CD4-positive, alpha-beta T cell (primary cell): ENCODE measurements around the gene ZNF467. TPM values are rescaled to one million over a fixed set of nuclear protein-coding genes. Genes with fewer than 3 reads are reported as not detected.

Experiments
- ATAC-seq: fragments of 200-7000 bp; cut with Tn5 transposase; one replicate; pipeline ENCODE4 v1.10.0; 2022; ENCODE audit warnings: mild to moderate bottlenecking; ENCODE audit not compliant: poor library complexity
- CTCF ChIA-PET: fragments of 350-600 bp; sonication (Branson Sonifier 250); formaldehyde crosslinking; loops from one replicate; lab custom pipeline; 2021; ENCODE audit warnings: antibody characterized with exemption, inconsistent platforms; lab: Charles Lee
- POLR2A ChIA-PET: fragments of 350-600 bp; sonication (Branson Sonifier 250); formaldehyde crosslinking; loops from one replicate; lab custom pipeline; 2021; ENCODE audit warnings: antibody characterized with exemption, inconsistent platforms; lab: Charles Lee
- DNase-seq, 14 experiments: peaks; one replicate each; pipeline ENCODE4 v3.0.0-alpha.2; 2013 to 2020; ENCODE audit warnings: mixed read lengths in 2 of 14
- H3K27ac ChIP-seq, 2 donors: one replicate each; pipeline versions ENCODE4 v1.5.1 to v1.7.0; 2013; ENCODE audit warnings: low read length in 2 of 2, low read depth in 1 of 2, mild to moderate bottlenecking in 1 of 2
- H3K27me3 ChIP-seq, 2 experiments: 1 replicate in 1 of 2; 2 replicates in 1 of 2; pipeline versions ENCODE4 v1.6.1 to v1.7.0; 2013; ENCODE audit warnings: low read length in 2 of 2, control low read depth in 1 of 2, mild to moderate bottlenecking in 1 of 2, moderate library complexity in 1 of 2; ENCODE audit not compliant: insufficient read depth in 2 of 2, control insufficient read depth in 1 of 2
- H3K36me3 ChIP-seq: one replicate; pipeline ENCODE4 v1.6.1; 2013; ENCODE audit warnings: low read length, control low read depth; ENCODE audit not compliant: insufficient read depth
- H3K4me1 ChIP-seq: one replicate; pipeline ENCODE4 v1.6.1; 2013; ENCODE audit warnings: low read length, control low read depth; ENCODE audit not compliant: insufficient read depth
- H3K4me3 ChIP-seq: one replicate; pipeline ENCODE4 v1.5.1; 2013; ENCODE audit warnings: mild to moderate bottlenecking, low read length, moderate library complexity
- H3K9me3 ChIP-seq, 2 experiments: 1 replicate in 1 of 2; 2 replicates in 1 of 2; pipeline versions ENCODE4 v1.6.1 to v1.7.0; 2013; ENCODE audit warnings: low read length in 2 of 2, mild to moderate bottlenecking in 2 of 2, control low read depth in 1 of 2, moderate library complexity in 1 of 2; ENCODE audit not compliant: control insufficient read depth in 1 of 2, insufficient read depth in 1 of 2
- H3K27ac Mint-ChIP-seq: one replicate; pipeline ENCODE4 v1.8.0; 2020; ENCODE audit warnings: mixed read lengths
- H3K27me3 Mint-ChIP-seq: one replicate; pipeline ENCODE4 v1.8.0; 2021; ENCODE audit warnings: mixed read lengths
- H3K36me3 Mint-ChIP-seq: one replicate; pipeline ENCODE4 v1.8.0; 2021; ENCODE audit warnings: low read depth, mixed read lengths
- H3K4me1 Mint-ChIP-seq: one replicate; pipeline ENCODE4 v1.8.0; 2021; ENCODE audit warnings: low read depth, mixed read lengths
- H3K4me3 Mint-ChIP-seq: one replicate; pipeline ENCODE4 v1.8.0; 2020; ENCODE audit warnings: mild to moderate bottlenecking, mixed read lengths
- H3K9me3 Mint-ChIP-seq: one replicate; pipeline ENCODE4 v1.8.0; 2020; ENCODE audit warnings: mixed read lengths
- CTCF ChIP-seq: fragments of 200-600 bp; IDR thresholded peaks from one replicate; pipeline ENCODE4 v1.8.0; 2022; ENCODE audit warnings: antibody characterized with exemption, mild to moderate bottlenecking
- intact Hi-C, 2 experiments: fragments of 100-400 bp; cut with DNase I in 1 of 2; cut with micrococcal nuclease in 1 of 2; formaldehyde crosslinking; loops; one replicate each; pipeline versions ENCODE4 v1.15.1 to v1.9.0; 2023 to 2025; cut with DNase I, micrococcal nuclease
- total RNA-seq, 174 experiments: library from RNA in 2 of 174; stranded (reverse) in 2 of 174; gene quantifications; one replicate each; pipeline ENCODE4 v1.2.3 and lab custom pipeline; 2021 to 2026

Gene ZNF467
- total RNA-seq, 2 experiments from 2014 or later, result 4.1 to 4.3 TPM

- no peak for DNase-seq
- H3K27ac Mint-ChIP-seq, result no peak overlapping the region
- H3K9me3 Mint-ChIP-seq, result no peaks in the 10 kb centered on the region
- no peak for ATAC-seq
- peaks cover 15% of the 10 kb centered on the region for H3K4me1 Mint-ChIP-seq
- ChIA-PET CTCF (no interaction called here), POLR2A (no interaction called here)
- peaks cover 50% of the 10 kb centered on the region for H3K36me3 ChIP-seq
- H3K27me3 Mint-ChIP-seq, result no peaks in the 10 kb centered on the region
- peaks cover 10% of the 10 kb centered on the region for H3K4me1 ChIP-seq
- TF ChIP-seq CTCF, result no peak
- intact Hi-C loops, result no loop called here
- H3K36me3 Mint-ChIP-seq, result peaks cover 55% of the 10 kb centered on the region
- no peak overlapping the region for H3K4me3 Mint-ChIP-seq
- no peaks in the 10 kb centered on the region for H3K27me3 ChIP-seq
- no peak overlapping the region for H3K4me3 ChIP-seq
- no peaks in the 10 kb centered on the region for H3K9me3 ChIP-seq
- no peak overlapping the region for H3K27ac ChIP-seq
Measured at GRCh38 chr7:149720372-149721083, 52.9 kb downstream of the ZNF467 start.

- DNase-seq (no peak), ATAC-seq (no peak)
- Histone ChIP-seq H3K9me3 (no peaks in the 10 kb centered on the region), H3K4me1 (peaks cover 16% of the 10 kb centered on the region), H3K4me3 (no peak overlapping the region), H3K27ac (no peak overlapping the region), H3K36me3 (peaks cover 45% of the 10 kb centered on the region), H3K27me3 (no peaks in the 10 kb centered on the region)
- Mint-ChIP-seq H3K4me1 (peaks cover 21% of the 10 kb centered on the region), H3K27me3 (no peaks in the 10 kb centered on the region), H3K9me3 (no peaks in the 10 kb centered on the region), H3K4me3 (no peak overlapping the region), H3K27ac (no peak overlapping the region), H3K36me3 (peaks cover 53% of the 10 kb centered on the region)
- ChIA-PET POLR2A (no interaction called here), CTCF (no interaction called here)
- intact Hi-C loops, result loop anchor here (5.0 to 10.0 kb wide), 9 partner anchors 52 to 1507 kb away; partner anchors contain the start of genes ABCF2 (in 1 of the 2), ATP6V0E2 (in 1 of the 2), CDK5 (in 1 of the 2) and REPIN1 (in 1 of the 2)
- no peak for TF ChIP-seq CTCF
Measured at GRCh38 chr7:149719912-149720335, 53.5 kb downstream of the ZNF467 start.

GRCh38 chr7:149719050-149719899 lies 54.1 kb downstream of the ZNF467 start:
- DNase-seq (peak in 1 of 14 experiments; percentile 12), ATAC-seq (no peak)
- Histone ChIP-seq H3K9me3 (peaks cover 0 to under 1% of the 10 kb centered on the region in 2 experiments), H3K27me3 (no peaks in the 10 kb centered on the region), H3K4me1 (peaks cover 18% of the 10 kb centered on the region), H3K4me3 (no peak overlapping the region), H3K36me3 (peaks cover 41% of the 10 kb centered on the region), H3K27ac (no peak overlapping the region)
- Mint-ChIP-seq H3K4me1 (peaks cover 21% of the 10 kb centered on the region), H3K9me3 (no peaks in the 10 kb centered on the region), H3K36me3 (peaks cover 52% of the 10 kb centered on the region), H3K27me3 (no peaks in the 10 kb centered on the region), H3K4me3 (no peak overlapping the region), H3K27ac (no peak overlapping the region)
- no peak for TF ChIP-seq CTCF
- intact Hi-C loops, result loop anchor here (5.0 to 10.0 kb wide), 9 partner anchors 53 to 1508 kb away; partner anchors contain the start of genes ABCF2 (in 1 of the 2), ATP6V0E2 (in 1 of the 2), CDK5 (in 1 of the 2) and REPIN1 (in 1 of the 2)
- POLR2A ChIA-PET, result no interaction called here
- CTCF ChIA-PET, result no interaction called here
